ENCODE data around the gene TMPRSS3. TPM values are rescaled to one million over a fixed set of nuclear protein-coding genes. Genes with fewer than 3 reads are reported as not detected.

The TMPRSS3 gene
- polyA plus RNA-seq, 2 of the 4 experiments (the other 2 are of a cell fraction) = 0.10 to 0.12 TPM

- Histone ChIP-seq H3K4me1 (peaks cover 13% of the 10 kb centered on the region), H3K9me3 (no peaks in the 10 kb centered on the region; the same call in 2 of the 3 replicates), H3K4me3 (no peak overlapping the region), H3K4me2 (no peak overlapping the region), H3K27ac (no peak overlapping the region)
- no peak for FAIRE-seq
- ATAC-seq = no peak
- CTCF ChIA-PET = interaction anchor here (2.0 kb wide), 1 partner anchor 11 kb away, joined by 8 read pairs; no protein-coding TSS in a partner anchor
- no peak for DNase-seq (ENCODE audit: low read depth in 1 of 2, low spot score in 1 of 2)
- WGBS (ENCODE audit: missing lambda C conversion rate) = 80% methylated on average over 6 of the region's 6 CpGs
- no peak for TF ChIP-seq HDAC2 (IDR thresholded peaks at IDR 0.05)
- TF ChIP-seq RAD21 (conservative IDR thresholded peaks at IDR 0.05 in 1 of 2, IDR thresholded peaks at IDR 0.05 in 1 of 2) = no peak
- no peak for TF ChIP-seq BHLHE40 (IDR thresholded peaks at IDR 0.05; ENCODE audit: low read depth, low read length)
- TF ChIP-seq JUNB (IDR thresholded peaks at IDR 0.05) = no peak
- no peak for TF ChIP-seq USF2 (IDR thresholded peaks at IDR 0.05)
- TF ChIP-seq, protein P1, sequence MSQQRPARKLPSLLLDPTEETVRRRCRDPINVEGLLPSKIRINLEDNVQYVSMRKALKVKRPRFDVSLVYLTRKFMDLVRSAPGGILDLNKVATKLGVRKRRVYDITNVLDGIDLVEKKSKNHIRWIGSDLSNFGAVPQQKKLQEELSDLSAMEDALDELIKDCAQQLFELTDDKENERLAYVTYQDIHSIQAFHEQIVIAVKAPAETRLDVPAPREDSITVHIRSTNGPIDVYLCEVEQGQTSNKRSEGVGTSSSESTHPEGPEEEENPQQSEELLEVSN (IDR thresholded peaks at IDR 0.05; ENCODE audit: borderline replicate concordance, low read depth) = no peak
- TF ChIP-seq POLR2AphosphoS2 (conservative IDR thresholded peaks at IDR 0.05; ENCODE audit: low read length) = no peak
- no peak for TF ChIP-seq HEYL (CRISPR knock-in tag; IDR thresholded peaks at IDR 0.05)
- TF ChIP-seq ESRRA (IDR thresholded peaks at IDR 0.05; ENCODE audit: borderline replicate concordance, low read length) = no peak
- TF ChIP-seq BCL3 (IDR thresholded peaks at IDR 0.05) = no peak
- TF ChIP-seq, protein P2, sequence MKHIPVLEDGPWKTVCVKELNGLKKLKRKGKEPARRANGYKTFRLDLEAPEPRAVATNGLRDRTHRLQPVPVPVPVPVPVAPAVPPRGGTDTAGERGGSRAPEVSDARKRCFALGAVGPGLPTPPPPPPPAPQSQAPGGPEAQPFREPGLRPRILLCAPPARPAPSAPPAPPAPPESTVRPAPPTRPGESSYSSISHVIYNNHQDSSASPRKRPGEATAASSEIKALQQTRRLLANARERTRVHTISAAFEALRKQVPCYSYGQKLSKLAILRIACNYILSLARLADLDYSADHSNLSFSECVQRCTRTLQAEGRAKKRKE (CRISPR knock-in tag; IDR thresholded peaks at IDR 0.05; ENCODE audit: low read depth) = no peak
- TF ChIP-seq NR3C1 (IDR thresholded peaks at IDR 0.05) = no peak
- no peak for TF ChIP-seq REST (IDR thresholded peaks at IDR 0.05)
- no peak for TF ChIP-seq FOSB (CRISPR knock-in tag; IDR thresholded peaks at IDR 0.05)
- TF ChIP-seq CHD4 (IDR thresholded peaks at IDR 0.05; ENCODE audit: borderline replicate concordance) = no peak
- TF ChIP-seq EP300 (IDR thresholded peaks at IDR 0.05) = no peak
- TF ChIP-seq CTCF (IDR thresholded peaks at IDR 0.05) = no peak
- TF ChIP-seq PBX3 (IDR thresholded peaks at IDR 0.05) = no peak
- no peak for TF ChIP-seq KDM5A (IDR thresholded peaks at IDR 0.05)
- POLR2A ChIA-PET = no interaction called here
Observed at GRCh38 chr21:42417533-42417932, 21.7 kb upstream of the TMPRSS3 start.
